ENCODE results near the gene EDDM3A.
"Not testable (repeated sequence)": the region's sequence is repeated elsewhere in the genome, so short reads cannot be mapped to it uniquely, and the experiment has no call there.

Gene EDDM3A

DNA sequence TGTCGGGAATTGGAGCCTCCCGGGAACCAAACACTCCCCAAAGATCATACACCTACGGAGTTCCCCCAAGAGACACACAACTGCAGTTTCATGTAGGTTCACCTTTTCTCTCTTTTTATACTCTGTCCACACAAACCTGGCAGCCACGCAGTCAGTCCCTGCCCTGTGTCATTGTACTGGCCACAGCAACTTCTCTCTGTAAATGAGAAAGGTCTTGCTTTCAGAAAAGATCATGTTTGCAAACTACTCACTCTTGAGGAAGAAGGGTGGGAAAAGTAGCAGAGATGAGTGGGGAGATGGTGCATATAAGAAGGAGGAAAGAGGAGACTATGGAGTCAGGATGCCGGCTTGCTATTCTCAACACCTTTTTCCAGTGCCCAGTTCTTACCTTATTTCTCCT, 46.8 kb upstream of the EDDM3A start:
- CTCF ChIA-PET: interaction anchor here (0.6 to 5.1 kb wide), 17 partner anchors 12 to 406 kb away, joined by 3 to 44 read pairs (median 5); no protein-coding TSS in a partner anchor
- POLR2A ChIA-PET: no interaction called here
- Histone ChIP-seq H3K36me3 (ENCODE audit: control insufficient read depth in 2 of 2, insufficient read depth in 1 of 2, low read length in 2 of 2) (no peaks in the 10 kb centered on the region), H3K4me1 (ENCODE audit: control insufficient read depth, insufficient read depth, low read length) (no peaks in the 10 kb centered on the region), H3K9me3 (ENCODE audit: control insufficient read depth, insufficient read depth, low read depth, low read length) (no peaks in the 10 kb centered on the region), H3K4me3 (ENCODE audit: low read depth, low read length) (no peak overlapping the region), H3K27ac (ENCODE audit: extremely low read depth, low read depth, low read length) (no peak overlapping the region)
- TF ChIP-seq GLIS2 (tag by site-specific recombination; IDR thresholded peaks at IDR 0.05): no peak
- TF ChIP-seq, protein P1, sequence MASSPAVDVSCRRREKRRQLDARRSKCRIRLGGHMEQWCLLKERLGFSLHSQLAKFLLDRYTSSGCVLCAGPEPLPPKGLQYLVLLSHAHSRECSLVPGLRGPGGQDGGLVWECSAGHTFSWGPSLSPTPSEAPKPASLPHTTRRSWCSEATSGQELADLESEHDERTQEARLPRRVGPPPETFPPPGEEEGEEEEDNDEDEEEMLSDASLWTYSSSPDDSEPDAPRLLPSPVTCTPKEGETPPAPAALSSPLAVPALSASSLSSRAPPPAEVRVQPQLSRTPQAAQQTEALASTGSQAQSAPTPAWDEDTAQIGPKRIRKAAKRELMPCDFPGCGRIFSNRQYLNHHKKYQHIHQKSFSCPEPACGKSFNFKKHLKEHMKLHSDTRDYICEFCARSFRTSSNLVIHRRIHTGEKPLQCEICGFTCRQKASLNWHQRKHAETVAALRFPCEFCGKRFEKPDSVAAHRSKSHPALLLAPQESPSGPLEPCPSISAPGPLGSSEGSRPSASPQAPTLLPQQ (tag by site-specific recombination; IDR thresholded peaks at IDR 0.05): no peak
- no peak for TF ChIP-seq YY2 (tag by site-specific recombination; IDR thresholded peaks at IDR 0.05)
- no peak for TF ChIP-seq ZNF624 (tag by site-specific recombination; IDR thresholded peaks at IDR 0.05)
- no peak for TF ChIP-seq ZNF26 (tag by site-specific recombination; IDR thresholded peaks at IDR 0.05)
- TF ChIP-seq GLI2 (tag by site-specific recombination; IDR thresholded peaks at IDR 0.05; ENCODE audit: borderline replicate concordance, low read depth): no peak
- no peak for TF ChIP-seq ZNF211 (tag by site-specific recombination; IDR thresholded peaks at IDR 0.05; ENCODE audit: low read depth)
- TF ChIP-seq ZNF140 (tag by site-specific recombination; IDR thresholded peaks at IDR 0.05): no peak

GRCh38 chr14:20699931-20700330, 45.8 kb upstream of the EDDM3A start:
- no peak overlapping the region for H3K4me3 ChIP-seq (ENCODE audit: low read depth, low read length)
- no peak for TF ChIP-seq ZIC2 (tag by site-specific recombination; IDR thresholded peaks at IDR 0.05)
- no peak overlapping the region for H3K27ac ChIP-seq (ENCODE audit: extremely low read depth, low read depth, low read length)
- H3K4me1 ChIP-seq (ENCODE audit: control insufficient read depth, insufficient read depth, low read length): no peaks in the 10 kb centered on the region
- no peaks in the 10 kb centered on the region for H3K9me3 ChIP-seq (ENCODE audit: control insufficient read depth, insufficient read depth, low read depth, low read length)
- no peaks in the 10 kb centered on the region for H3K36me3 ChIP-seq (ENCODE audit: control insufficient read depth in 2 of 2, insufficient read depth in 1 of 2, low read length in 2 of 2)
- POLR2A ChIA-PET: no interaction called here
- CTCF ChIA-PET: interaction anchor here (0.6 to 2.3 kb wide), 12 partner anchors 8 to 486 kb away, joined by 3 to 20 read pairs (median 4); no protein-coding TSS in a partner anchor

GRCh38 chr14:20700965-20701364, 44.7 kb upstream of the EDDM3A start:
- H3K36me3 ChIP-seq (ENCODE audit: control insufficient read depth in 2 of 2, insufficient read depth in 1 of 2, low read length in 2 of 2); H3K4me3 ChIP-seq (ENCODE audit: low read depth, low read length); H3K27ac ChIP-seq (ENCODE audit: extremely low read depth, low read depth, low read length); H3K9me3 ChIP-seq (ENCODE audit: control insufficient read depth, insufficient read depth, low read depth, low read length); H3K4me1 ChIP-seq (ENCODE audit: control insufficient read depth, insufficient read depth, low read length): not testable (repeated sequence)
- CTCF ChIA-PET: interaction anchor here (0.7 to 2.3 kb wide), 6 partner anchors 9 to 270 kb away, joined by 3 to 20 read pairs (median 4); no protein-coding TSS in a partner anchor
- POLR2A ChIA-PET: interaction anchor here (0.8 kb wide), 1 partner anchor 44 kb away, joined by 3 read pairs; no protein-coding TSS in a partner anchor

DNA sequence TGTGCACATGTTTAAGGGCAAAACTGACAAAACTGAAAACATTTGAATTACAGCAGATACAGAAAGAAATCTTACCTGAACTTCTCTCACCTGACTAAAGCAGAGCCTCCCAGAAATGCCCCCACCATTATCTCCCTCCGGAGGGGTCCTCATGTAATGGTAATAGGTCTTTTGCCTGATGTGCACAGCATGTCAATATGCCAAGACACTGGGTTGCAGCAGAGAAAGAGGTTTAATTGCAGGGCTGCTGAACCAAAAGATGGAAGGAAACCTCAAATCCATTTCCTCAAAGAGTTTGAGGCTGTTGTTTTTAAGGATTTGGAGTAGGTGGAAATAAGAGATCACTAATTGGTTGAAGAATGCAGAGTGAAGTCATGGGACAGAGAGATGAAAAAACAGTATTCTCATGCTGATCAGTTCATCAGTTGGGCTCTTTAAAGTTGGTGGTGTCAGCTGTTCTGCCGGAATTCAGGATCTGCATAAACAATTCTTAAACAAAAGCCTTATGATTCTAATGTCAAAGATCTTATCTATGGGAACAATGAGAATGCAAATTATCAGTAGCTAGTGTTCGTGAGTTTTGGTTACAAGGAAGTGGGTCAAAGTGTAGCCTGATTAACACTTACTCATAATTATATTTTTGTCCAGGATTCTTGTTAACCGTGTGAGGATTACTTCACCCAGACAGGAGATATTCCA, 38.9 kb upstream of the EDDM3A start:
- CTCF ChIA-PET: interaction anchor here (0.6 to 1.9 kb wide), 5 partner anchors 9 to 305 kb away, joined by 3 to 5 read pairs (median 3); no protein-coding TSS in a partner anchor
- POLR2A ChIA-PET: no interaction called here
- H3K4me3 ChIP-seq (ENCODE audit: low read depth, low read length): no peak overlapping the region

More for the DNA sequence above, 38.9 kb upstream of the EDDM3A start:
- H3K4me1 ChIP-seq (ENCODE audit: control insufficient read depth, insufficient read depth, low read length): no peaks in the 10 kb centered on the region; the same call in 1 of the 2 replicates
- H3K9me3 ChIP-seq (ENCODE audit: control insufficient read depth, insufficient read depth, low read depth, low read length): no peaks in the 10 kb centered on the region
- TF ChIP-seq ZFP69B (tag by site-specific recombination; IDR thresholded peaks at IDR 0.05) (no peak), ZNF560 (tag by site-specific recombination; IDR thresholded peaks at IDR 0.05; ENCODE audit: borderline replicate concordance) (no peak), ZSCAN5A (tag by site-specific recombination; IDR thresholded peaks at IDR 0.05) (no peak), ZNF2 (tag by site-specific recombination; IDR thresholded peaks at IDR 0.05) (no peak), TRIM28 (IDR thresholded peaks at IDR 0.05; ENCODE audit: borderline replicate concordance, low read length) (no peak), FEZF1 (tag by site-specific recombination; IDR thresholded peaks at IDR 0.05) (no peak), ZNF585B (tag by site-specific recombination; IDR thresholded peaks at IDR 0.05) (no peak), ZFP3 (tag by site-specific recombination; IDR thresholded peaks at IDR 0.05; ENCODE audit: low read depth) (no peak)
- TF ChIP-seq, protein P1 (tag by site-specific recombination; IDR thresholded peaks at IDR 0.05): no peak
- H3K27ac ChIP-seq (ENCODE audit: extremely low read depth, low read depth, low read length): no peak overlapping the region
- no peaks in the 10 kb centered on the region for H3K36me3 ChIP-seq (ENCODE audit: control insufficient read depth in 2 of 2, insufficient read depth in 1 of 2, low read length in 2 of 2)

Measured in HEK293 (cell line).